Superior temporal gyrus (tissue), 1 donor: ENCODE results near the gene AOPEP.

Source experiments
- DNase-seq: peaks from one replicate; pipeline ENCODE4 v3.0.0-alpha.2; 2016; ENCODE audit errors: extremely low spot score

The AOPEP gene

DNA sequence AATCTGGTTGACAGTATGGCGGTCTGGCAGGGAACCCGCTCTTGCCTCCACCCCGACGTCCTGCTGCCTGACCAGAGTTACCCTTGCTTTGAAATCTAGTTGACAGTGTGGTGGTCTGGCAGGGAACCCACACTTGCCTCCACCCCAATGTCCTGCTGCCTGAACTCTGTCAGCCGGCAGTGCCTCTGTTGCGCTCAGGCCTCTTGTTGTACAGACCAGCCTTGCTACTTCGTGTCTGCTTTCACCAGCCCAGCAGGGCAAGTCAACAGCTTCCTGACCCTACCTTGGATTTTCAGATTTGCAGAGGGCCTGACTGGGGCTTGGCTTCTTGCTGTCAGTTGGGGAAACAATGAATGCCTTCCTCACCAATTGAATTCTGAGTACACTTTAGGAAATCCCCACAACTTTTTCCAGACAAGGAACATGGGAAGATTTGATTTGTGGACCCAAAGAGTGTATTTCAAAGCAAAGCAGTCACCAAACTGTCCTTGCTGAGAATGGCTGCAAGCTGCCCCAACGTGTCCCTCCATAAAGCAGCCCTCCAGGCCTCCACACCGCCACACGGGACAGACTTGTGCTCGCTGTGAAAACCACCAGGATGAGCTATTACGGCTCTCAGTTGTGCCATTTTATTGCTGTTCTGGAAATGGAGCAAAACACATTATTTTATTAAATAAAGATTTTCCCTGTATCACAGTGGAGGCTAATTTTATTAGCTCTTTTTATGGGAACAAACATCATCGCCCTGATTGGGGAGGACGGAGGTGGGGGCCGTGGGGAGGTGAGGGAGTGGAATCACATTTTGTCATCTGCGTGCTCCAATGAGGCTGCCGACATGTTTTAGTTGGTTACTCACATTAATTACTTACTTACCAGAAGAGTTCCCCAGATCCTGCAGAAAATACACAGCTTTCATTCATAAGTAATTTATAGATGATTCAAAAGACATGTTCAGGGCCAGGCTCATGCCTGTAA is 189.3 kb downstream of the AOPEP start:
- DNase-seq, result no peak

DNA sequence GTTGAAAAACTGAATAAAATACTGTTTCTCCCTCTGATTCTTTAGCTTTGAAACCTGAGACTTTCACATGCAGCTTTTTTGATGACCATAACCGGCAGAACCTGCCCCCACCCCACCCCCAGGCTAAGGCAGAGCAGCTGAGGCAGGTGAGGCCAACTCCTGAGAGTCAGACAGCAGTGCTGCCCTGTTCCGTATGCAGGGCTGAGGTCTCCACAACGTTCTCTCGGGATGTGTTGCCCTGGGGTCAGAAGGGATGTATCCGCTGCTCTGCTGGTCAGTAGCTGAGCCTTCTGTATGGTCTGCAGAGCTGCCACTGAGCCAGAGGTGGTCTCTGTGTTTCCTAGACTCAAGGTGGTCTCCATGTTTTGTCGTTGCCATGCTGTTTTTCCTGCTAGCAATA is 190.5 kb downstream of the AOPEP start:
- no peak for DNase-seq

DNA sequence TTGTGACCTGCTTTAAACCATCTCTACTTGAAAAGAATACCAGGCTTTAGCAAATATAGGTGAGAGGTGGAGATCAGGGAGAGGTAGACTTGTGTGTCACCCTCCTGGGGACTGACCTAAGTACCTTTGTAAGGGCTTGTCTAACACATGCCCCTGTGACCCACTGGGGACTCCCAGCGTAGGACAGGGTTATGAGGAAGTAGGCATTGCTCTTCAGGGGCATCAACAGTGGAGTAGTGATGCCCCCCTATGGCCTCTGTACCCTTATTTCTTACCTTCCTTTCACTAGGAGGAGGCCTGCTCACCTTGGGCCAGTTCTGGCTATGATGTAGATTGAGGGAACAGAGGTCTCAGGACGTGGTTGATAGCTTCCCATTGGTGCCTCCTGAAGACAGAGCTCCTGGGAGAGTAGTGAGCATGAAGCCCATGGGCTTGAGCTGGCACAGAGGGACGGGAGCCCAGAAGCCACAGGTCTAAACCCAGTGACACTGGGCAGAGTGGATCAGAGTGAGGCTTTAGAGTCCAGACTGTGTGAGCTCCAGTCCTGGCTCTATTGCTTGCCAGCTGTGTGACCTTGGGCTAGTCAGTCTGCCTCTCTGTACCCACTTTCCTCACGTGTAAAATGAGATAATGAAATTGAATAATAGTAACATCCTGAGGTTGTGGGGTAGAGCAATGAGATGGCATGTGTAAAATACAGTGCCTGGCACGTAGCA is 191.7 kb downstream of the AOPEP start:
- DNase-seq, result no peak

DNA sequence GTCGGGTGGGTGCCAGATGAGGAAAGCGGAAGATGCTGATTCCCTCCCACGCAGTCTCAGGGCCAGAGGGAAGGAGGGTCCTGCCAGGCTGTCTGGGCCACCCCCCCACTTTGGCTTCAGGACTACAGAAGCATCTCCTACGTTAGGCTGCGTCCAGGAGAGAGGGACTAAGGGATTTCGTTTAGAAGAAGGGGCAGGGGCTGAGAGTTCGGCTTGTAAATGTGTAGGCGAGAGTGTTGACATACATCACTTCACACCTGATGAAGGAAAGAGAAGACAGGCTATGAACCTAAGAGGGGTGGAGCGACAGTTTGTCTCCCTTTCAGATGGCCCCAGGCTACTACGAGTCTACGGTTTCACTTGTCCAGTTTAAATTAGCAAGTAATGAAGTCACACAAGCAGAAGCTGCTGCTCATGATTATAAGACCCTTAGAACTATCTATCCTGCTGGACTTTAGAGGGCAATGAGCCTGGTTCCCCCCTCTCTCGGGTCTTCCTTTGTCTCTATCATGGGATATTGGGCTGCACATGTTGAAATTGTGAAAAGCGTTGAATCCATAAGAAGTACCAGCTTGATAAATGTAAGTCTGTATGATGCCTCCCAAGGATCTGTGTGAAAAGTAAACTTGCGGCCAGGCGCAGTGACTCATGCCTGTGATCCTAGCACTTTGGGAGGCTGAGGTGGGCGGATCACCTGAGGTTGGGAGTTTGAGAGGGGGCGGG is 193.0 kb downstream of the AOPEP start:
- no peak for DNase-seq

DNA sequence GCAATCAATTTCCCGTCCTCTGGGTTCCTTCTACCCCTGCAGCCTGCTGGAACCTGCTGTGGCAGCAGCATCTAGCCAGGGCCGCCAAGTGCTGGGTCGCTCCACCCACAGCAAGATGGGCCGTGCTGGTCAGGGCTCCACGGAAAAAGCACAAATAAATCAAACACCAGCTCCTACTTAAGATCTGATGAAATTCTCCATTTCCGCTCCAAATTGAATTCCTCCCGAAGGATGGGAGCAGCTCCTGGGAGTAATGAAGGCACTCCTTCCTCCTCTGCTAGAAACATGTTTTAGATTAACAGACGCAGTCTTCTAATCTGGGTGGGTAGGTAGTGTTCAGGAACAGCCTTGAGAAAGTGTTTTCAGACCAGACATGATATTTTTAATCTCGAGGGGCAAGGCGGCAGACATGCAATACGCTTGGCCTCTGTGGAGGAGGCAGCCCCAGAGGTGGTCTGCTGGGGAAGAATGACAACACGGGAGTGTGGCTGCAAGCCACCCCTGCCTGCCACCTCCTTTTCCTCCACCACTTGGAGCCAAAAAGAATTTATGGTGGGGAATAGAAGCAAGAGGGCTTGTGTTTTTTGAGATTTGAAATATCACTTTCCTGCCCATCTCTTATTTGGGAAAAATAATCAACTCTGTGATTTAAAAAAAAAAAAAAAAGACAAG is 194.1 kb downstream of the AOPEP start:
- peak; percentile 72 for DNase-seq

DNA sequence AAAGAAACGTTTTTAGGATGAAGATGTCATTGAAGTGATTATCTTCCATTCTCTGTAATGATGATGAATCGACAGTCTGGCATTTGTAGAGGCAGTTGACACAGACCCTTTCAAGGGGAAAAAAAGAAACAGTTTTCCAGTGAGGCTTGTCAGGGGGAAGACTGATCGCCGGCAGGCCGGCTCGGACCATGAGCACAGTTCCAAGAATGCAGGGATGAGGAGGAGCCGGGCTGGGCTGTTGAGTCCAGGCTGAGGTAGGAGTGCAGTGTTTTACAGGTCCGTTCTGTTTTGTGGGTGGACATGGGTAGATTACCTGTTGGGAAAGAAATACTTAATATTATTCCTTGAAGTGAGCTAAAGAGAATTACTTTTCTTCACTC is 194.6 kb downstream of the AOPEP start:
- peak; percentile 57 for DNase-seq

DNA sequence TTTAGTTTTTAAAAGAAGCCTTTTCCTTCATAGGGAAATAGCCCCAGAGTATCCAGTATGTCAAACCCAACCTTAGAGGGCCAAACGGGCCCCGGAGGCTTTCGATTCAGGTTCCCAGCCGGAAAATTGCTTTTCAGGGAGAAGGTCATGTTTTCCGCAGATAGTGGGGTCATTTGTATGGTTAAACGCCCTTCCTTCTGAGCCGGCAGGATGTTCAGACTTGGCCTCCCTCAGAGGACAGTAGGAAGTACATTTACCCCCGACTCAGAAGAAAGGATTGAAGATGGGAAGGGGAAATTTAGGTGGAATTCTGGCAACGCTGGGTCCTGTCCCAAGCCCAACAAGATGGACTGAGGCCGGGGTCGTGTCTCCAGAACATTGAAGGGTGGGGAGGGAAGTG is 195.2 kb downstream of the AOPEP start:
- DNase-seq, result no peak

DNA sequence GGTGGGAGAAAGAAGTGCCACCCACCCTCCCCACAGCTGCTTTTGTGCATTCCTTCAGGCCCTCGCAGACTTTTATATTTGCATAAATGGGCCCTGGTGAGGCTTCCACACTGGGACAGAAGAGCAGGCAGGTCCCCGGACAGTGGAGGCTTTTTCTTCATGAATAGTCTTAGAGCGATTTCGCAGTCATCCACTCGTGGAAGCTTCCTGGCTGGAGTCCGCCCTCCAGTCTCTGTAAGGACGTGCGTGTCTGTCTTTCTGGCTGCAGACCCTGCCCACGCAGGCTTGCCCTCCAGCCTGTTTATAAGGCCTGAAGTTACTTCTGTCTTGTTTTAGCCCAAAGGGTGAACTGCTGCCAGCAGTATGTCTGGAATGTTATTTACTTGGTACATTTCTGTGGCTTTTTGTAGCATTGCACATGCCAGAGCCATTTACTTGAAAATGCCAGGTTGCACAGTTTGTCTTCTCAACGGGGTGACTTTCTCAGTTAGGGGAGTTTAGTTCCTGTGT is 195.7 kb downstream of the AOPEP start:
- DNase-seq, result peak; percentile 72

DNA sequence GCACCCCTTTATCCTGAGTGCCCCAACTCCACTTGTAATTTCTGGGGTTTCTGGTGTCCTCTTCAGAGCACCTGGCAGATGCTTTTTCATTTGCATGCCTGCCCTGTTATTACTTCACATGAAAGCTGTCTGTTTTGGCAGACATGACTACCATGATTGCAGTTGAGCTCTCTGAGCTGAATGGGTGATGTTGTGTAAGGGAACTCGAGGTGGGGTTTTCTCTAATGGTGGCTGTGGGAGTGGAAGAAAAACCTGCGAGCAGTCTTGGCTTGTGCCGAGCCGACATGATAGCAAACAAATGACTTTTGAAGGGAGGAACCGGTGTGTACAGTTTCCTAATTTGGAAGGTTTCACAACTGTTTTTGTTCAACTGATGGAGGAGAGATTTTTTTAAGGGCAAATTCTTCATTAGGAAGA is 196.2 kb downstream of the AOPEP start:
- peak; percentile 61 for DNase-seq

DNA sequence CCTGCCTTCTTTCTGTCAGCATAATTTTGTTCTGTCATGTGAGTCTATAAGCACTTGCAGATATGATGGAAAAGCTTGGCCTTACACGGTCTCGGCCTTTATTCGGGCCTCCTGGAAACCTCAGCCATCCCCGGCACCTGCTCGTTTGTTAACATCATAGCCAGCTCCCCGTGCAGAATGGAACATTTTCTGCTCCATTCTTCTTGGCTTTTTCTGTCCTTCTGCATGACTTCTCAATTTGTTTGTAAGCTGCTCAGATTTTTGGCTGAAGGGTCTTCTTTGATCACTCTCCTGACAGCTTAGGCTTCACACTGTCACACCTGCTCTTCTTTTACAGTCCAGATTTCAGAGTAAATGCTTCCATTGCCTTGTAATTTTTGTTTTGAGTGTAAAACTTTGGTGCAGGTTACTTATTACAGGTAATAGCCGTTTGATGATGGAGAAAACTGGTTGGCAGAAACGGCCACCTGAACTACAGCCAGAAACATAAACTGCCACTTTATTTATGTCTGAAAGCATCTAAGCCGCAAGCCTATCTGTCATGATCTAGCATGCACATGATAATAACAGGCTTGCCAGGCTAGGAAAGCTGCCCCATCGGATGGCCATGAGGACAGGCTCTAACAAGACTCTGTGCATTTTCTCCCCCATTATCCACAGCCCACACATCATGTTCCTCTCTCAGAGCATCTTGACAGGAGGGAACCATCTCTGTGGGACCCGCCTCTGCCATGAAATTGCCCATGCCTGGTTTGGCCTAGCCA is 197.0 kb downstream of the AOPEP start:
- no peak for DNase-seq

DNA sequence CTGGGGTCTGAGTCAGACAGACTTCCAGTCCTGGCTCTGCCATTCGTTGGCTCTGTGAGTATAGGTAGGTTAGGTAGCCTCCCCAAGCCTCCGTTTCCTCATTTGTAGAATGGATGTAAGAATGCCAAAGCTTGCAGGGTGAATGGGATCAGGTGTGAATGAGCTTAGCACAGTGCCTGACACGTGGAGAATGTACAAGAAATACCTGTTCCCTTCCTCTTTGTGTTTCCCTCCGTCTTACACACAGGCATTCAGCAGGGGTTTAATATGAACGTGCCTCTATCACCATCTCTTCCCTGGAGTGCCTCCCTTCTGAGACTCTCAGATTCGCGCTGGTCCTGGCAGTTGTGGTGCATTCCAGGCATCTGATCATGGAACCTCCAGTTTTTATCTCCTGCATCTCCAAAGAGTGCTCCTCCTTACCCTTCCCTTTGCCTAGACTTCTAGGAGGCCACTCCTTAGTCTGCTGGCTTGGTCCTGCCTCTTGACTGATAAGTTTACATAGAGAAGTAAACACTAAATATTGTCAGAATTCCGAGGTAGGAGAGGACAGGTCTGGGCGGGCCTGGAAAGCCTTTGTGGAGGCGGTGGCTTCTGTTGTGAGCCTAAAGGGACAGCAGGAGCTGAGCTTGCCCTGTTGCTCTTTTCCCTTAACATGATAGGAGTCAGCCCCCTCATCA is 199.4 kb downstream of the AOPEP start:
- no peak for DNase-seq

DNA sequence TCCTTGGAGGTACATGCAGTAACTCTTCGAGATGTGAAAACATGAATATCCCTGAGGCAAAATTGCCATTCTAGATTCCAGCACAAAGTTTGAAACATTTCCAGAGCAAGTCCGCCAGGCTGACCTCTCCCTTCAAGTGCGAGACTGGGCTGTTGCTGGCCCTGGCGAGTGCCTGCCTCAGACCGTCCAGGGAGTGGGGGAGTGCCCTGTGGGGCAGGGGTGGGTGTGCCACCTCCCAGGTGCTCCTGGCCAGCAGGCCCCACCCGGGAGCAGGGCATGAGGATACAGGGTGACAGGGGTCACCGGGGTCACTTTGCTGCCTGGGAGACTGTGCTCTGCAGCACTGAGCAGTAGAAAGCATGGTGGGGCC is 199.9 kb downstream of the AOPEP start:
- DNase-seq, result no peak

DNA sequence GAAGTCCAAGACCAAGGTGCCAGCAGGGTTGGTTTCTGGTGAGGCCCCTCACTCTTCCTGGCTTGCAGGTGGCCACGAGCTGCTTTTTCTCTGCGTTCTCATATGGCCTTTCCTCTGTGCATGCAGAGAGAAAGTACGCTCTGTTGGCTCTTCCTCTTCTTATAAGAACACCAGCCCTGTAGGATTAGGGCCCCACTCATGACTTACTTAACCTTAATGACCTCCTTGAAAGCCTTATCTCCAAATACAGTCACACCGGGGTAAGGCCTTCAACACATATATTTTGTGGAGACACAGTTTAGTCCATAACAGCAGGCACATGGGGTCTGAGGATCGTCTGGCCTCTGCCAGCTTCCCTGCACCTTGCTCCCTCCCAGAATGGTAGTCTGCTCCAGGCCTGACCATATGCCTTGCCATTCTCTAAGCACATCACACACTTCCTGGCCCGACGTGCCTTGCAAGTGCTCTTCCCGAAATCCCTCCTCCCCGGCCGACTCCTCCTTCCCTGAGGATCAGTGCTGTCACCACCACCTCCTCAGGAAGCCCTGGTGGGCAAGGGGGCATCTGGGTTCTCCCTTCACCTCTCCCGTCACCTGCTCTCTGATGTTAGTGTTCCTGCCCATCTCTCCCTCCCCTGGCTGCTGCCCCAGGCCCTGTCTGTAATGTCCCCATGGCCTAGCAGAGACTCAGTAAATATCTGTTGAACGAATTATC is 200.7 kb downstream of the AOPEP start:
- no peak for DNase-seq

DNA sequence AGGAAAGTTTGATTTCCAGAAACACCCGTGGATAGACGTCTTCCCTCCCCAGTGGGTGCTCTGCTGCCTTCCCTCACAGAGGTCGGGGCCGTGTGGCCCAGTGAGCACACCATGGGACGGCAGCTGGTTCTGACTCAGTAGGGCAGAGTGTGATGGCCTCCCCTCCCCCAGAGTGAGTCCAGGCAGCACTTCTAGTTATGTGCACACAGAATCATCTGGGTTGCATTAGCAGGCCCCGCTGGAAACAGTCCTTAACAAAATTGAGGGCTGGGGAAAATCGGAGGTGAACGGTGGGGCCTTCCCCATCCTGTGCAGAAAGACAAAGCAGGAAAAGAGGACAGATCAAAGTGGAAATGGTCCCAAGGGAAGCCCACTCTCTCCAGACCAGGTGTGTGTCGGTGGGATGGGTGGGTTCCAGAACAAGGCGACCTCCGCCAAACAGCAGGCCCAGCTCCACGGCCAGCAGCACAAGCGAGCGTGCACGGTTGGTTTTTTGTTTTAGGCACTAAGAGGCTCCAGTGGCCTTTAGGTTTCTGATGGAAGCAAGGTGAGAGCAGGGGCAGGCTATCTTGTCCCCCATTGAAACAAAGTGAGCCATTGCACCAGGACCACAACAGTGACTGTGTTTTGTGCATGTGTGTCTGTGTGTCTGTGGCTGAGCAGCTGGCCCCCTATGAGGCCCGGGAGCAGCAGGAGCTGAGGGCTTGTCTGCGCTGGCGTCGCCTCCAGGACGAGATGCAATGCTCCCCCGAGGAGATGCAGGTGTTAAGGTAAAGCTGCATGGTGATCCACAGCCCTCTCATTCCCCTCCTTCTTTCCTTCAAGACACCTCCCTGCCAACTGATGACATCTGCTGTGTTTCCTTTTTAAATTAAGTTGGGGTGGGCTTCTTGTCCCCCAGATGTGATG is 201.5 kb downstream of the AOPEP start:
- DNase-seq, result no peak

DNA sequence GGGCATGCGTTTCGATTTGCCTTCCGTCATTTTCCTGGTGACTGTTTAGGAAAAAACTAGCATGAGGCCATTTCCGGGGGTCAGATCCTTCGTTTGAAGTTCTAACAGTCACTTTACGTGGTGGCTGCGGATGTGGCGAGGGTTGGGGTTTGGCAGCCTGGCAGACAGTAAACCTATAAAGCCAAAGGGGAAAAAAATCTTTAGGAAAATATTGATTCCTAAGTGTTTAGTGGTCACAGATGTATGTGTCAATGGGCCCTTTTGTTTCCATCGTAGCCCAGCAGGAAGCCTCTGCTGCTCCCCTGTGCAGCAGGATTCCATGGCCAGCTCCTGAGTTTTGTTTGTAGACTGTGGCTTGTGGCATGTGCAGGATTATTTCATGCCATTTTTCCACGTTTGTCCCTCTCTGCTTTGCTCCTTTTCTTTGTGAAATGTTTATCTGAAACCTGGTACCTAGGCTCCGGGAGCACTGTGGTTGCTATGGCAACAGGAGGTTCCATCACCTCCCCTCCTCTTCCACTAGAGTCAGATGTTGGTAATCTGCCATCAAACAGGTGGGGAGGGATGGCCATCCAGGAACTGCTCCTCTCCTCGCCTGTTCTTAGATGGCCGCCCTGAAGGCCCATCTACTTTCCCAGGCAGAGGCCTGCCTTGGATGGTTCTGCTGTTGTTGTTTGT is 202.3 kb downstream of the AOPEP start:
- DNase-seq, result no peak

DNA sequence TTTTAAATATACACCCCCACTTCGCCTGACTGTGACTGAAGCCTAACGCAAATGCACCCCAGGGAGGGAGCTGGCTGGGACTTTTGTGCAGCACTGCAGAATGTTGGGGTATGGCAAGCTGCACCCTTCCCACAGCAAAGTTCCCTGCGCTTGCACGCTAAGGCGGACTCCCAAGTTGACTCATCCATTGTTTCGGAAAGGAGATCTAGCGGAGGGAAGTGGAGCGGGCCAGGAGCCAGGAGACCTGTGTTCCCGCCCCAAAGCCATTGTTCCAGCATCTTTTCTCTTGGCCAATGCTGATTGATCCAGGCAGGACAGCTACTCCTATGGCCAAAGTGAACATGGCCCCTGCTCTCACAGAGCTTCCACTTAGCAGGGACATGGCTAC is 202.9 kb downstream of the AOPEP start:
- DNase-seq, result no peak

DNA sequence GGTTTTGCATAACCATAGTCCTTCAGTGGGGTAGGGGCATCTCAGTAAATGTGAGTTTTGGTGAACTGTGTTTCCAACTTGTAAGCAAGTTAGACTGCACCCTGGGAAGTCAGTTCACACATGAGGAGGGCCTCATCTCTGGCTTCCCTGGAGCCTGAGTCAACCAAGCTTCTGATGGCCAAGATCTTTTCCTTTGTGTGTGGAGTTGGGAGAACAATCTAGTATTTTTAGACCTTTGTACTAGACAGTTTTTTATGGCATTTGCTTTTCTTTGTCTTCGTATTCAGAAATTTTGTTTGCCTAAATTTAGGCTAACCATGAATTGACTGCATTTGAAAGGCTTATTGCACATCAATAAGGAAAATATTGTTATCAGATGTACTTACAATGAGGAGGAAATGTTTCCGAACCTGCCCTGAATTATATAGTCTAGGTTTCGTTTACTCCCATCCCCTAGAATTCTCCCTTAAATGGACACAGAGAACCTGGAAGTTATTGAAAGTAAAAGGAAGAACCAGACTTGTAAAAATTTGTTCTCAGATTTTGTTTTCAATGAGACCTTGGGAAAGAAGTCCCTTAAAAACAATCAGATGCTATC is 204.6 kb downstream of the AOPEP start:
- DNase-seq, result no peak

DNA sequence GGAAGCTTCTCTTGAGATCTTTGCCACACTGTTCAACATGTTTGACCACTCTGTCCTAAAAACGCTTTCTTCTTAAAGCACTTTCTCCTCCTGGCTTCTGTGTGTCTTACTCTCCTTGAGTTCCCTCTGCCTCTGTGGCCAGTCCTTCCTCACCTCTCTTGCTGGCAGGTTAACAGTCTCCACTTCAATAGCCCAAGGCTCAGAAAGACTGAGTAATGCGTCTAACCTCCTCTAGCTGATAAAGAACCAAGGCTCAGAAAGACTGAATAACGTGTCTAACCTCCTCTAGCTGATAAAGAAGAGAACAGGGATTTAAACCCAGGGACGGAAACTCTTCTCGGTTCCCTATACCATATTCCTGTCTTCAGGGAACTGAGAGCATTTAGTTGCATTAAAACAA is 205.2 kb downstream of the AOPEP start:
- no peak for DNase-seq
